ENCODE measurements around the gene HCFC1.

The HCFC1 gene

GRCh38 chrX:153921511-153922446, 49.8 kb downstream of the HCFC1 start:
- DNase-seq, result no peak

- DNase-seq, result no peak
These were observed 50.5 kb downstream of the HCFC1 start for GRCh38 chrX:153921070-153921469.

- no peak for DNase-seq
These were observed 51.1 kb downstream of the HCFC1 start for GRCh38 chrX:153920546-153920945.

GRCh38 chrX:153919281-153919680, 52.3 kb downstream of the HCFC1 start:
- no peak for DNase-seq

- DNase-seq, result no peak
These were observed 53.7 kb downstream of the HCFC1 start for GRCh38 chrX:153917869-153918268.

- DNase-seq, result no peak
These were observed 57.9 kb downstream of the HCFC1 start for GRCh38 chrX:153913701-153914100.

- no peak for DNase-seq
These were observed 58.4 kb downstream of the HCFC1 start for GRCh38 chrX:153913211-153913610.

- no peak for DNase-seq
These were observed 59.8 kb downstream of the HCFC1 start for GRCh38 chrX:153911798-153912197.

GRCh38 chrX:153910446-153910845, 61.2 kb downstream of the HCFC1 start:
- DNase-seq, result no peak

- no peak for DNase-seq
These were observed 61.6 kb downstream of the HCFC1 start for GRCh38 chrX:153909980-153910360.

GRCh38 chrX:153909024-153909979, 62.3 kb downstream of the HCFC1 start:
- DNase-seq, result no peak

- DNase-seq, result no peak
These were observed 63.3 kb downstream of the HCFC1 start for GRCh38 chrX:153908219-153908860.

- DNase-seq, result no peak
These were observed 64.2 kb downstream of the HCFC1 start for GRCh38 chrX:153907456-153907855.

GRCh38 chrX:153906126-153906917, 65.3 kb downstream of the HCFC1 start:
- DNase-seq, result no peak

- no peak for DNase-seq
These were observed 66.0 kb downstream of the HCFC1 start for GRCh38 chrX:153905481-153906095.

GRCh38 chrX:153903991-153904957, 67.3 kb downstream of the HCFC1 start, which contains the start of gene AVPR2:
Gene AVPR2 (plus strand): TSS chrX:153904673. CDS start chrX:153905146, 473 bp downstream.
- DNase-seq, result no peak

- DNase-seq, result no peak
These were observed 68.2 kb downstream of the HCFC1 start for GRCh38 chrX:153903238-153903980.

GRCh38 chrX:153902385-153902784, 69.2 kb downstream of the HCFC1 start:
- DNase-seq, result no peak

GRCh38 chrX:153901753-153902140, 69.9 kb downstream of the HCFC1 start:
- no peak for DNase-seq
